B cell (primary cell): Measurements from ENCODE around the gene PTPN4.

Experiments used
- CTCF ChIP-seq: fragments of 200-600 bp; IDR thresholded peaks from one replicate; pipeline ENCODE4 v1.8.0; 2022; ENCODE audit warnings: antibody characterized with exemption, mild to moderate bottlenecking
- EZH2 ChIP-seq: IDR thresholded peaks from 2 replicates; pipeline ENCODE4 v1.6.1; 2012; ENCODE audit warnings: borderline replicate concordance, low read depth, mild to moderate bottlenecking, moderate library complexity, low read length; ENCODE audit not compliant: insufficient read depth, poor library complexity, severe bottlenecking

DNA sequence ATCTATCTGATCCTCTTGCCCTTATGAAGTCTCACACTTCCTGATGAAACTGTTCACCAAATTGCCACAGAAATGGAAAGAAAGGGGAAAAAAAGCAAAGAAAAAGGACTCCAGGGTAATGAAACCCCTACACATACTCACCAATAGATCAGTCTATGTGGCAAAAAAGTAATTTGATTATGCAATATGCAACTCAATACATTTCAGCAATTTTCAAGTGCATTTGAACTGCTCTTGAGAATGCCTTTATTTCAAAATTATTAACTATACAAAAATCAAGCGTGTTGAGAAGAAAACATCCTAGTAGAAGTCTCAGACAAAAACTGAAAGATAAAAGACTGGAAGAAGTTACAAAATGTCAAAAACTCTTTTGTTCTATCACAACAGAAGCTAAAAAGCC lies 32.2 kb upstream of the PTPN4 start:
- TF ChIP-seq CTCF (no peak), EZH2 (no peak)
